Measurements from ENCODE around the gene PIP5KL1. TPM values are rescaled to one million over a fixed set of nuclear protein-coding genes. Genes with fewer than 3 reads are reported as not detected.
A peak's percentile ranks its signal among the peaks of the same experiment; 100 is the strongest.

PIP5KL1 gene
- total and polyA plus RNA-seq, 2 of the 8 experiments (the other 6 are each of a cell fraction or from before 2014, with no cell fraction given), result 13.4 to 15.4 TPM

DNA sequence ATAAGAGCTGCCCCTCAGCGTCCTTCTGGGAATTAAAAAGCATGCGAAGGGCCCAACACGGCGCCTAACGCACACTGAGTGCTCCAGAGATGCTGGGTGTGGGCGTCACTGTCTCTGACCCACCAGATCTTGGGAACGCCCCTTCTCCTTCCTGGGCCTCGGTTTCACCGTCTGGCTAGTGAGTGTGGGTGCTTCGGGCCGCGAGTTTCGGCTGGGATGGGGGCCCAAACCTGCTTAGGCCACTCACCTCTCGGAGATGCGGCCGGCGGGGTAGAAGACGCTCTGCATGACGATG, 3.7 kb downstream of the PIP5KL1 start:
- no peaks in the 10 kb centered on the region for H3K9me3 ChIP-seq (ENCODE audit: insufficient read depth in 2 of 2, low read depth in 1 of 2, low read length in 1 of 2)
- H2AFZ ChIP-seq (ENCODE audit: low read length), result peak overlapping the region; percentile 61; the same call in 1 of the 2 replicates
- peak overlapping the region; percentile 76 to 95 for H3K4me2 ChIP-seq (ENCODE audit: insufficient read depth in 1 of 2, low read depth in 2 of 2, low read length in 2 of 2)
- H3K36me3 ChIP-seq (ENCODE audit: control insufficient read depth in 2 of 4, insufficient read depth in 4 of 4, low read length in 3 of 4), result no peaks in the 10 kb centered on the region
- peak overlapping the region; percentile 41 to 81 (median 72) for H3K4me3 ChIP-seq (ENCODE audit: extremely low read depth in 1 of 4, insufficient read depth in 2 of 4, low read depth in 3 of 4, low read length in 4 of 4)
- no peak overlapping the region for H3K4ac ChIP-seq (replicated peaks; ENCODE audit: insufficient read length, low read depth, low read length)
- H3K56ac ChIP-seq (replicated peaks; ENCODE audit: insufficient read length, low read depth, low read length), result peak overlapping the region; percentile 0
- no peak overlapping the region for H2BK20ac ChIP-seq (ENCODE audit: low read length)
- H2AK5ac ChIP-seq (ENCODE audit: low read depth, low read length), result no peak overlapping the region
- peaks cover 0 to 21% (median 16%) of the 10 kb centered on the region in 4 experiments; a peak in 6 of 7 replicates for H3K27me3 ChIP-seq (replicated peaks in 1 of 4; ENCODE audit: control insufficient read depth in 3 of 4, extremely low read depth in 1 of 4, insufficient read depth in 3 of 4, low read length in 3 of 4)
- ChIA-PET CTCF (ENCODE audit: partially characterized antibody) (interaction anchor here (0.9 to 1.1 kb wide), 3 partner anchors 16 to 108 kb away, joined by 3 to 5 read pairs (median 3); no protein-coding TSS in a partner anchor), POLR2A (ENCODE audit: partially characterized antibody) (interaction anchor here (1.1 kb wide), 1 partner anchor 27 kb away, joined by 3 read pairs; the partner anchor contains the start of gene ST6GALNAC6)
- H2BK120ac ChIP-seq (replicated peaks; ENCODE audit: low read depth, low read length), result no peak overlapping the region
- H3K27ac ChIP-seq (ENCODE audit: low read depth, low read length), result no peak overlapping the region
- peaks cover 0 to 3% of the 10 kb centered on the region in 2 experiments for H4K20me1 ChIP-seq (replicated peaks in 1 of 2; ENCODE audit: control insufficient read depth in 1 of 2, insufficient read depth in 2 of 2, low read length in 2 of 2)
- TF ChIP-seq JUN (IDR thresholded peaks at IDR 0.05; ENCODE audit: low read depth, low read length) (no peak), CREB1 (IDR thresholded peaks at IDR 0.05) (no peak; the same call in none of the 2 replicates), GTF2F1 (IDR thresholded peaks at IDR 0.05; ENCODE audit: borderline replicate concordance, low read depth, low read length) (no peak), BACH1 (IDR thresholded peaks at IDR 0.05; ENCODE audit: low read length) (no peak), SP4 (IDR thresholded peaks at IDR 0.05; ENCODE audit: low read length) (no peak), CBX5 (IDR thresholded peaks at IDR 0.05; ENCODE audit: low read depth, low read length) (no peak), TBP (IDR thresholded peaks at IDR 0.05; ENCODE audit: low read depth, low read length) (no peak), ATF2 (IDR thresholded peaks at IDR 0.05; ENCODE audit: low read length) (no peak), KDM5A (IDR thresholded peaks at IDR 0.05; ENCODE audit: low read length) (no peak), TAF1 (IDR thresholded peaks at IDR 0.05; ENCODE audit: low read depth, low read length) (peak; percentile 34; the same call in 1 of the 2 replicates), SIN3A (conservative IDR thresholded peaks at IDR 0.05 in 1 of 2, IDR thresholded peaks at IDR 0.05 in 1 of 2; ENCODE audit: low read depth in 1 of 2, low read length in 2 of 2) (peak in 1 of 2 experiments; percentile 74; a peak in 2 of 4 replicates)
- H2BK5ac ChIP-seq (ENCODE audit: low read depth, low read length), result peak overlapping the region; percentile 44; the same call in 1 of the 2 replicates
- H3K79me2 ChIP-seq (ENCODE audit: control insufficient read depth in 1 of 2, insufficient read depth in 2 of 2, low read length in 2 of 2), result no peaks in the 10 kb centered on the region
- H4K91ac ChIP-seq (replicated peaks; ENCODE audit: insufficient read length, low read length), result no peak overlapping the region
- WGBS, 2 experiments (ENCODE audit: extremely low coverage in 1 of 2, insufficient coverage in 1 of 2, insufficient read length in 1 of 2, insufficient replicate concordance in 2 of 2, low coverage in 1 of 2, low lambda C conversion rate in 2 of 2, missing lambda C conversion rate in 1 of 2), result 3% methylated on average over 13 of the region's 19 CpGs; no CpG with 5 or more reads in 1 of the 2 experiments
- no peak overlapping the region for H4K5ac ChIP-seq (ENCODE audit: insufficient read length, low read depth, low read length)
- H2BK12ac ChIP-seq (ENCODE audit: low read depth, low read length), result peak overlapping the region; percentile 68; the same call in 1 of the 2 replicates
- FAIRE-seq, result no peak
- peak overlapping the region; percentile 1 to 63 (median 42); a peak in 5 of 7 replicates for H3K9ac ChIP-seq (replicated peaks in 1 of 4; ENCODE audit: extremely low read depth in 1 of 4, low read depth in 3 of 4, low read length in 3 of 4)
- H2BK15ac ChIP-seq (ENCODE audit: low read length), result no peak overlapping the region
- peak overlapping the region; percentile 72; the same call in 1 of the 2 replicates for H4K8ac ChIP-seq (ENCODE audit: extremely low read depth, insufficient read depth, low read length)
- peaks cover 20% of the 10 kb centered on the region; the same call in 1 of the 2 replicates for H3K23me2 ChIP-seq (ENCODE audit: low read depth, low read length)
- peak overlapping the region; percentile 78 for H3K18ac ChIP-seq (ENCODE audit: extremely low read depth, low read length)
- DNase-seq (ENCODE audit: low read depth in 1 of 2, low spot score in 2 of 2), result no peak
- H3K79me1 ChIP-seq (ENCODE audit: low read depth, low read length), result no peaks in the 10 kb centered on the region
- peaks cover 13 to 24% (median 20%) of the 10 kb centered on the region in 4 experiments for H3K4me1 ChIP-seq (replicated peaks in 1 of 4; ENCODE audit: control insufficient read depth in 3 of 4, insufficient read depth in 4 of 4, low read length in 3 of 4)
- no peak overlapping the region for H3K14ac ChIP-seq (ENCODE audit: insufficient read length)
- H3K23ac ChIP-seq (ENCODE audit: insufficient read length), result no peak overlapping the region
